Activated CD8-positive, alpha-beta memory T cell treated with anti-CD3 and anti-CD28 coated beads for 48 hours (primary cell): ENCODE measurements around the gene FMNL2.

Experiments used
- DNase-seq, 3 experiments: peaks; one replicate each; pipeline ENCODE4 v3.0.0-alpha.2; 2020; ENCODE audit warnings: low read depth in 2 of 3, low spot score in 2 of 3

Gene FMNL2

DNA sequence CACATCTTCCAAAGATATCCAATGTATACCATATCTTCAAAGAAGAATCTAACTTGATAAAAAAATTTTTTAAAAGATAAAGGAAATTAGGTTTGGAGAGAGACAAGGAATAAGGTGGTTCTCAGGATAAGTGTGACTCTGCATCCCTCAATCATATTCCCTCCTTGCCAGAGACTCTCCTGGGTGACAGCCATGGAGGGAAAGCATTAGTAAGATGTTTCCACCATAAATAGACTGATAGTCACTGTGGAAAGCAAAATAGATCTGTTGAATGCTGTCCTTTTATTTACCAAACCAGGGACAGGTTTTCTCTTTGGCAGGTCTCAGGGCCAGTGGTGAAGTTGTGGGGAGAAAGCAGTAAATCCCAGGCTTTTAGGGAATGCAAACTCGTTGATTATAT, 274.7 kb downstream of the FMNL2 start:
- no peak for DNase-seq

GRCh38 chr2:152611458-152612231, 276.7 kb downstream of the FMNL2 start:
- no peak for DNase-seq

DNA sequence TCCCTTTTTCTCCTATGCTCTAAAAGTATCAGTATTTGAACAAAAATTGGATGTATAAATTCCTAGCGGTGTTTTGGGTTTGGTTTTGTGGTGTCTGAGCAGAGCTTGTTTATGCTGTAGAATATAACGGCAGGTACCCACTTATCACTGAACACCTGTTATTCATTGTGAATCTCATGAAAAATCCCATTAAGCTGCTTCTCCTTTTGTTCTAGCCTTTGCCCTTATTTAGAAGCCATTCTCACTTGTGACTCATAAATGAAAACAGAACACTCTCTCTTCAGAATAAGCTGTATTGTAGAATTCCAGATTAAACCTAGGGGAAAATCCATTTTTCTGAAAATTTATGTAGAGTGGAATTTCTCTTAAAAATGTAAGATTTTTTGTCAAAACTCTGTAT, 278.3 kb downstream of the FMNL2 start:
- DNase-seq = no peak

DNA sequence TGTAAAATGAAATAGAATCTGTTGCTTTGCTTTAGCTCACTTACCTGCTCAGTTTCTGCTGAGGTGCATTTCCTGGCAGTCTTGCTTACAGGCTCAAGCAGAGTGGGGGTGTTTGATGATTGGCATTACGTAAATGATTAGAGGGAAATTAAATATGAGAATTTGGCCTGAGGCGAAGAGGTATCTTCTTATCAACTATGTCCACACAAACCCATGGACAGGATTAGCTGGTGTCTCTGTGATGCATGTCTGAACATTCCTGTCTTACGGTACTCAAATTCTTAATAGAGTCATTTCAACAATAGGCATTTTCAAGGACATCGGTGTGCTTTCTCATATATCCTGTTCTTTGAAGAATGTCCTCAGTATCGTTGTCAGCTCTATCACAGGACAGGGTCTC, 280.2 kb downstream of the FMNL2 start:
- no peak for DNase-seq

DNA sequence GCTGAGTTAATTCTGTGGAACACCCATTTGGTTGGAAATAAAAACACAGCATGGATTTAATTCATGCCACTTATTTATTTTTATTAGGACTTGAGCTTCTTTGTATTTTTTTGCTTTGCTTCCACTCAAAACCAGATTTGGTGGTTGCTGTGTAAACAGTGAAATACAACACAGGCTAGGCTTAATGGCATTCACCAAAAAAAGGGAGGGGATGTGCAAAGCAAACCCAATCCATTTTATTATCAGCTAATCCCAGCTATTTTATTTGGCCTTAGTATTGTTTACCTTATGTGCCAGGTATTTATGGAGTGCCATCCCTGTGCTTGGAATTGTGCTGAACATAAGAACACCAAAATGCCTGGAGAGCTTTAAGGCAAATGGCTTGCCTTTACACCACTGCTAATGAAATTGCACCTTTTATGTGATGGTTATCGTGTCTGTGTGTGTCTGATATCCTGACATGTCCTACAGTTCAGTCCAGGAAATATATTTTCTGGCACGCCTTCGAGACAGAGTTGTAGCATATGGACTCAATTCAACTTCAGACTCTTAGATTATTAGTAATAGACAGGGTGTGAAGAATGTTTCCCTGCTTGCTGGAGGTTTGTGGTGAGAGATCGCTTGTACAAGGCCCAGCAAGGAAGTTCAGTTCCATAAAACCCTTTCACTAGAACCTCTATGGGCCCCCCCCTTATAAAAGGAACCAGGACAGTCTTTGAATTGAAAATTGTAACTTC, 282.6 kb downstream of the FMNL2 start:
- DNase-seq = no peak

- DNase-seq = no peak
These were observed 283.2 kb downstream of the FMNL2 start for GRCh38 chr2:152618193-152618564.

GRCh38 chr2:152620208-152620607, 285.2 kb downstream of the FMNL2 start:
- DNase-seq = no peak

GRCh38 chr2:152620985-152621384, 286.0 kb downstream of the FMNL2 start:
- DNase-seq = no peak

DNA sequence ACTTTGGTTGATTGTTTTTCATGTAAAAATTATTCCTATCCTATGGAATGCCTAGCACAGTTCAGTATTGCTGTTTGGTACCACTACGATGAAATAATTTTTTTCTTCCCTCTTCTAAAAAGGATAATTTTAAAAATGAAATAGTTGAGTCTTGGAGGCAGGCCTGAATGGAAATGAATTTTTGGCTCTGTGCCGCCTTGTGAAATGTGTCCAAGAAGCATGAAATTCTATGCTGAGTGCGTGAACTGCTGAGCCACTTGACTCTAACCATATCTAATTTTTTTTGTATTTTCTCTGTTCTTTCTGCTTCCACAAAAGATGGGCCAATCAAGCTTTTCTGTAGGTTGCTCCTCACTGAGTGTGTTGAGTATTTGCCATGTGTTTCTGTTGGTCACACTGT, 287.2 kb downstream of the FMNL2 start:
- DNase-seq = no peak

DNA sequence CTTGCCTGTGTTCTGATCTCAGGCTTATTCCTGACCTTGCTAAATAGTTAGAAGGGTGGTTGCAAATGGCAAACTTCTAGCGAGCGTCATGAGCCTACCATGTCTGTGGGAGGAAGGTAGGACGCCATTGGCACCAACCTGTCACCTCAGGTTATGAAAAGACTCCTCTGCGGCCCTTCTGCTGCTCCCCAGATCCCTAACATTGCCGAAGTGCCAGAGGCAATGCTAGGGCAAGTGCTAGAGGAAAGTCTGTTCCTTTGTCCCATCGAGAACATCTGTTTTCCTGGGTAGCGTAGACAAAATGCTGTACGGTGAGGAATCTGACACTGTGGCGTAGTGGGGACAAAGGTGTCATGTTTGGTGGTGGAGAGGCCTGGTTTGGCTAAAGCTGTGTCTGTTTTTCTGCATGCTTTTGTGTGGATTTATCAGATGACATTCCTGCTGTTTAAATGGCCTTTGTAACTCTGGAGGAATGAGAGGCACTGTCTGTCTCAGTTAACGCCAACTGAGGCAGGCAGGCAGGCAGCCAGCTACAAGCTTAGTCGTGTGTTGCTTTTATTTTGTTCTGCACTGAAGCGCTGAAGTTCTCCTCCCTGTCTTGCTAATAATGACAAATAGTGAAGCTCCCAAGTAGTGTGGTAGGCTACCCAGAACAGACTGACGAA, 288.2 kb downstream of the FMNL2 start:
- no peak for DNase-seq

DNA sequence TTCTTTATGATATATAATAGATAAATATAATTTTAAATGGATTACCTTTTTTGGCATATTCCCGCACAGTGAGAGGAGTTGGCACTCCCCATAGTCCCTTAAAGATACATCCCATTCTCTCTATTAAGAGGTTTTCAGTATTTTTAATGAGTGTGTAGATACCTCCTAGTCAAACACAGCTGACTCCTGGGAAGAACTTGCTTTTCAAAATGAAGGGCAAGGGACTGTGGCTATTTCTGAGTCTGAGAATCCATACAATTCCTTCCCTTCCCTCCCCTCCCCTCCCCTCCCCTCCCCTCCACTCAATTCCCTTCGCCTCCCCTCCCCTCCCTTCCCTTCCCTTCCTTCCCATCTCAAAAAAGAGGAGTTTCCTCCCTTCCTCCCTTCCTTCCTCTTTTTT, 288.8 kb downstream of the FMNL2 start:
- no peak for DNase-seq

- DNase-seq = no peak
These were observed 289.8 kb downstream of the FMNL2 start for GRCh38 chr2:152624805-152625204.

DNA sequence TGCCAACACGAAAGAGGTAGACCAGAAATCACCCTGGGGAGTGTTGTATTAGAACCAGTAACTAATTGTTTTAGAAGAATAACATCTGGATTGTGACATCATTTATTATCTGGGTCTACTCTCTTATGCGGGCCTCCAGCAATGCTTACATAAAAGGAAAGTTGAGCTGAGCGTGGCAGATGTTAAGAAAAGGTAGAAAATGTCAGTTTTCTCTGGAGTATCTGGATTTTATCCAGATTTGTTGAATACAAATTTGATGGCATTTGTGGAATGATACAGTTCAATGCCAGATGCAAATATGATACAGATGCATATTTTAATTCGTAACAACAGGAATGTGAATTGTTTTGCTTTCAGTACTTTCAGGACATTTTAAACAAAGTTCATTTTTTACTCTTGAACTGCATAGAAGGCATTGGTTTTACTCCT, 292.0 kb downstream of the FMNL2 start:
- DNase-seq = no peak

DNA sequence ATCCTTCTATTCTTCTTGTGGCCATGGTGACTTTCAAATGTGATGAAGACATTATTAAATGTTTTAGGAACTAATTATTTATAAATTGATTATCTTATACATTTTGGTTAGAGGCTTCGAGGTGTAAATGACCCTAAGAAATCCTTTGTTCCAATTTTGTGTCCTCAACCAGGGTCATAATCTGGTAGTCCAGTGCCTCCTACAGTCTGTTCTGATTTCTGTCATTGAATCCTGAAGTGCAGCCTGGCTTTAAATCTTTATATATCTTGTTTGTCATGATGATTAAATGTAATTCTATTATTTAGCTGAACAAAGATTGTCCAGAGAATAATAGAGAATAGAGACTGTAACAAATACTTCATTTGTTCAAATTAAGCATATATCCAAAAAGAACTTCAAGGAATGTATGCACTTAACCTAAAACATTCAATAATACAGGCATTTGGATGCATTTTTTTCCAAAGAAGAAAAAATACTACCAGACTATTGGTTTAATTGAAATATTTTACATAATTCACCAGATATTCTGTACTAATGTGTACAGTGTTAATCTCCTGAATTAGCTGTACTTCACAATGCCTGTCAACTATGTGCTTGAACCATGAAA, 292.5 kb downstream of the FMNL2 start:
- no peak for DNase-seq

- DNase-seq = no peak
These were observed 294.2 kb downstream of the FMNL2 start for GRCh38 chr2:152629202-152629601.

- DNase-seq = no peak
These were observed 295.5 kb downstream of the FMNL2 start for GRCh38 chr2:152630466-152630865.

DNA sequence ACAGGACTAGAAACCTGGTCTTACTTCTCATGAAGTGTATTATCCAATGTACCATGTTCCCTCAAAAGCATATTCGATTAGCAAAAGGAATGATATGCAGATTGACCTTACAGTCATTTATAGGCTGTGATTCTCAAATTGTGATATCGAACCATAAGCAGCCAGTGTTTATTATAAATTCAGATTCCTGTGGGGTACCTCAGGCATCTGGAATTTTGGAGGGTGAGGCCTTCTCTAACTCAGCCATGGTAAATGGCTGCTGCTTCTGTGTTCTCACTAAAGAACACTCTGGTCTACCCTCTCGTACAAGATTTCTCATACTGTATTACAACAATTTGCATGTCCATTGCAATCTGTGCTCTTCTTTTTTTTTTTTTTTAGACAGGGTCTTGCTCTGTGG, 297.8 kb downstream of the FMNL2 start:
- DNase-seq = no peak

DNA sequence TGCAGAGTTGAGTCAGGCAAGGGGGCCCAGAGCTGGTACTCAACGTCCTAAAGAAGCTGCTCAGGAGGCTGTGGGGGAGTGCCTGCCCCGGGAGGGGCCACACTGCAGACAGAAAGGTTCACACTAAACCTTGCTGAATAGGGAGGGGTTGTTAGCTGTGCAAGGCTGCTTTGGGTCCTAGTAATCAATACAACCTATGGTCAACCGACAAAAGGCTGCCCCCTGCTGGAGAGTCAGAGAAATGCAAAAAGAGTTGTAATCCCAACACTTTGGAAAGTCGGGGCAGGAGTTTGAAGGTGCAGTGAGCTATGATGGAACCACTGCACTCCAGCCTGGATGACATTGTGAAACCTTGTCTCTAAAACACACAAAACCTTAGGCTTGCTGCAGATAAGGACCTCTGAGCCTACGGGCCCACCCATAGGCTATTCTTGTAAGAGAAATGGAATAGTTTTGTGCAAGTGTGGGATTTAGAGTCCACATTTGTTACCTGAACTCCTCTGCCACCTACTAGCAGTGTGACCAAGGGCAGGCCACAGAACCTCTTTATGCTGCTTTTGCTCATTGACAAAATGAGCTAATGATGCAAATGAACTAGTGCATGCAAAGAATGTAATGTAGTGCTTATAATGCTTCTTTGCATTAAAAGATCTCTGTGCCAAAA, 300.8 kb downstream of the FMNL2 start:
- DNase-seq = peak; percentile 3 to 54 (median 40)

GRCh38 chr2:152637251-152637650, 302.3 kb downstream of the FMNL2 start:
- DNase-seq = no peak

GRCh38 chr2:152638056-152638455, 303.1 kb downstream of the FMNL2 start:
- no peak for DNase-seq

- no peak for DNase-seq
These were observed 303.6 kb downstream of the FMNL2 start for GRCh38 chr2:152638590-152638989.
